LHCN-M2 (cell line): ENCODE data around the gene GARIN5B. TPM values are rescaled to one million over a fixed set of nuclear protein-coding genes. Genes with fewer than 3 reads are reported as not detected.

Source experiments
- DNase-seq: peaks from one replicate; pipeline ENCODE4 v3.0.0-alpha.2; 2012; ENCODE audit warnings: low read depth
- total RNA-seq: library from RNA; depleted of rRNA; stranded (reverse); fragments of >200 nt; gene quantifications from 2 replicates; pipeline ENCODE4 v1.2.3, GENCODE V29; 2014

GARIN5B gene
- total RNA-seq, 1 experiment from 2014 or later, result not detected

- no peak for DNase-seq
Observed at GRCh38 chr19:55350620-55351315, 12.3 kb downstream of the GARIN5B start.

- DNase-seq, result no peak
Observed at GRCh38 chr19:55348317-55349034, 14.6 kb downstream of the GARIN5B start.

GRCh38 chr19:55347442-55348009 lies 15.5 kb downstream of the GARIN5B start:
- DNase-seq, result no peak

GRCh38 chr19:55346725-55347441 lies 16.2 kb downstream of the GARIN5B start:
- DNase-seq, result no peak

- DNase-seq, result peak; percentile 45
Observed at GRCh38 chr19:55345818-55346724, 17.0 kb downstream of the GARIN5B start.

- no peak for DNase-seq
Observed at GRCh38 chr19:55345101-55345817, 17.8 kb downstream of the GARIN5B start.

- peak; percentile 90 for DNase-seq
Observed at GRCh38 chr19:55344444-55344843, 18.6 kb downstream of the GARIN5B start.

GRCh38 chr19:55341595-55342531 lies 21.2 kb downstream of the GARIN5B start:
- no peak for DNase-seq

- peak; percentile 73 for DNase-seq
Observed at GRCh38 chr19:55341171-55341588, 21.9 kb downstream of the GARIN5B start.

GRCh38 chr19:55340784-55341147 lies 22.3 kb downstream of the GARIN5B start:
- DNase-seq, result no peak

- DNase-seq, result no peak
Observed at GRCh38 chr19:55339889-55340783, 22.9 kb downstream of the GARIN5B start.

- peak; percentile 100 for DNase-seq
Observed at GRCh38 chr19:55339105-55339888, 23.8 kb downstream of the GARIN5B start, which contains the start of gene KMT5C. TSS of gene KMT5C (plus strand) at chr19:55339876. CDS start at chr19:55341937, 2,061 bp downstream.

GRCh38 chr19:55336101-55336500 lies 27.0 kb downstream of the GARIN5B start:
- peak; percentile 51 for DNase-seq

- no peak for DNase-seq
Observed at GRCh38 chr19:55333870-55334269, 29.2 kb downstream of the GARIN5B start.

GRCh38 chr19:55329791-55330190 lies 33.3 kb downstream of the GARIN5B start:
- DNase-seq, result peak; percentile 52

GRCh38 chr19:55328774-55329318 lies 34.2 kb downstream of the GARIN5B start:
- DNase-seq, result peak; percentile 38

- DNase-seq, result no peak
Observed at GRCh38 chr19:55325172-55325571, 37.9 kb downstream of the GARIN5B start, which contains the start of gene TMEM150B. TSS of gene TMEM150B (minus strand) at chr19:55325341. CDS start at chr19:55321036, 4,305 bp downstream.
